HEK293 (cell line): ENCODE results near the gene TBC1D4.
A peak's percentile ranks its signal among the peaks of the same experiment; 100 is the strongest.

Experiments used
- CTCF ChIA-PET: fragments of 350-600 bp; formaldehyde crosslinking; extraction: SDS; loops from one replicate; lab custom pipeline; 2021; ENCODE audit warnings: antibody characterized with exemption; lab: Yijun Ruan, JAX
- POLR2A ChIA-PET: fragments of 300-600 bp; formaldehyde crosslinking; extraction: SDS; loops from one replicate; lab custom pipeline; 2020; ENCODE audit warnings: antibody characterized with exemption, inconsistent platforms; lab: Yijun Ruan, JAX
- H3K27ac ChIP-seq: fragments of 200-500 bp; sonication (Bioruptor generic); 2 replicates; pipeline ENCODE4 v1.5.1; 2014; ENCODE audit warnings: low read depth, low read length, control low read depth, inconsistent platforms; ENCODE audit errors: extremely low read depth
- H3K36me3 ChIP-seq, 2 experiments: fragments of 200-500 bp in 1 of 2; sonication (Bioruptor generic) in 1 of 2; 1 replicate in 1 of 2; 2 replicates in 1 of 2; pipeline ENCODE4 v1.5.1; 2014 to 2017; ENCODE audit warnings: inconsistent platforms in 2 of 2, low read length in 2 of 2; ENCODE audit not compliant: control insufficient read depth in 2 of 2, insufficient read depth in 1 of 2
- H3K4me1 ChIP-seq: fragments of 200-500 bp; sonication (Bioruptor generic); 2 replicates; pipeline ENCODE4 v1.5.1; 2014; ENCODE audit warnings: mild to moderate bottlenecking, low read length, inconsistent platforms; ENCODE audit not compliant: control insufficient read depth, insufficient read depth
- H3K4me3 ChIP-seq: 2 replicates; pipeline ENCODE4 v1.5.1; 2011; ENCODE audit warnings: low read depth, mild to moderate bottlenecking, control low read depth, low read length, moderate library complexity
- H3K9me3 ChIP-seq: fragments of 200-500 bp; sonication (Bioruptor generic); 2 replicates; pipeline ENCODE4 v1.5.1; 2014; ENCODE audit warnings: low read depth, low read length, inconsistent platforms; ENCODE audit not compliant: control insufficient read depth, insufficient read depth
- GFI1B ChIP-seq: fragments of 450-650 bp; formaldehyde crosslinking; IDR thresholded peaks from 2 replicates; pipeline ENCODE4 v1.5.1; 2016; ENCODE audit warnings: missing biosample characterization, missing genetic modification characterization
- SETDB1 ChIP-seq: IDR thresholded peaks from one replicate; pipeline ENCODE4 v1.6.1; 2017; ENCODE audit warnings: mild to moderate bottlenecking, low read length, moderate library complexity, mixed read lengths; ENCODE audit not compliant: insufficient read length
- ZBTB21 ChIP-seq: fragments of 450-650 bp; formaldehyde crosslinking; IDR thresholded peaks from 2 replicates; pipeline ENCODE4 v1.5.1; 2017; ENCODE audit warnings: missing biosample characterization, missing genetic modification characterization
- ZNF132 ChIP-seq: fragments of 450-650 bp; formaldehyde crosslinking; IDR thresholded peaks from 2 replicates; pipeline ENCODE4 v1.5.1; 2017; ENCODE audit warnings: missing biosample characterization, missing genetic modification characterization, borderline replicate concordance
- ZNF140 ChIP-seq: fragments of 450-650 bp; formaldehyde crosslinking; IDR thresholded peaks from 2 replicates; pipeline ENCODE4 v1.5.1; 2016; ENCODE audit warnings: missing biosample characterization, missing genetic modification characterization
- ZNF157 ChIP-seq: fragments of 450-650 bp; formaldehyde crosslinking; IDR thresholded peaks from 2 replicates; pipeline ENCODE4 v1.5.1; 2016; ENCODE audit warnings: missing biosample characterization, missing genetic modification characterization
- ZNF23 ChIP-seq: fragments of 450-650 bp; formaldehyde crosslinking; IDR thresholded peaks from 2 replicates; pipeline ENCODE4 v1.5.1; 2016; ENCODE audit warnings: missing biosample characterization, missing genetic modification characterization, borderline replicate concordance
- ZNF473 ChIP-seq: fragments of 450-650 bp; formaldehyde crosslinking; IDR thresholded peaks from 2 replicates; pipeline ENCODE4 v1.5.1; 2017; ENCODE audit warnings: missing biosample characterization, missing genetic modification characterization
- ZNF561 ChIP-seq: fragments of 450-650 bp; IDR thresholded peaks from 2 replicates; pipeline ENCODE4 v1.5.1; 2018; ENCODE audit warnings: missing biosample characterization, missing genetic modification characterization, borderline replicate concordance
- ZNF624 ChIP-seq: fragments of 450-650 bp; formaldehyde crosslinking; IDR thresholded peaks from 2 replicates; pipeline ENCODE4 v1.5.1; 2017; ENCODE audit warnings: missing biosample characterization, missing genetic modification characterization
- ZNF626 ChIP-seq: fragments of 450-650 bp; sonication (Bioruptor Pico); formaldehyde crosslinking; IDR thresholded peaks from 2 replicates; pipeline ENCODE4 v1.5.1; 2018; ENCODE audit warnings: missing biosample characterization, missing genetic modification characterization, inconsistent platforms
- ZNF701 ChIP-seq: fragments of 450-650 bp; formaldehyde crosslinking; IDR thresholded peaks from 2 replicates; pipeline ENCODE4 v1.5.1; 2016; ENCODE audit warnings: missing biosample characterization, missing genetic modification characterization
- TF ChIP-seq, protein P1 (sequence below): fragments of 450-650 bp; formaldehyde crosslinking; IDR thresholded peaks from 2 replicates; pipeline ENCODE4 v1.5.1; 2016; ENCODE audit warnings: missing biosample characterization, missing genetic modification characterization
- TF ChIP-seq, protein P2 (sequence below): fragments of 450-650 bp; IDR thresholded peaks from 2 replicates; pipeline ENCODE4 v1.5.1; 2018; ENCODE audit warnings: missing biosample characterization, mild to moderate bottlenecking, missing genetic modification characterization
- TF ChIP-seq, protein P3 (sequence below): fragments of 450-650 bp; formaldehyde crosslinking; IDR thresholded peaks from 2 replicates; pipeline ENCODE4 v1.5.1; 2017; ENCODE audit warnings: missing biosample characterization, missing genetic modification characterization
- TF ChIP-seq, protein P4 (sequence below): fragments of 450-650 bp; formaldehyde crosslinking; IDR thresholded peaks from 2 replicates; pipeline ENCODE4 v1.5.1; 2016; ENCODE audit warnings: missing biosample characterization, missing genetic modification characterization
- TF ChIP-seq, protein P5 (sequence below): fragments of 450-650 bp; formaldehyde crosslinking; IDR thresholded peaks from 2 replicates; pipeline ENCODE4 v1.5.1; 2016; ENCODE audit warnings: missing biosample characterization, missing genetic modification characterization

TBC1D4 gene

DNA sequence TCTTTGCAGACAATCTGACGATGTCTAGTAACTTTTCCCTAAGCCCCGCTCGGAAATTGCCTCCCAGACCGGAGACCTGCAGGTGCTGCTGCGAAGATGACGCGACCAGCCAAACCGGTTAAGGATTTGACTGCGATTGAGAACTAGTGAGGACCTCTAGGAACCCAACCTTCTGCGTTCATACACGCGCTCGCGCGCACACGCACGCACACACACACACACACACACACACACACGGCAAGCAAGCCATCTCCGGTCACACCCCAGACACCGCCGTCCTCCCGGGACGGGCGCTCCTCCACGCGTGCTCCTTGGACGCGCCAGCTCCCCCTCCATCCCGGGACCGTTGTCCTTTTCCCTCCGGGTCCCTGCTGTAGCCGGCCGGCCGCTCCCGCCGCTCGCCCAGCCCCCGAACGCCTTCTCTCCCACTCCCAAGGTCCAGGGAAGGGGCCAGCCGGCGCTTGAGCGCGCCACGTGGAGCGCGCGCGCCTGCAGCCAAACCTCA is 1.2 kb downstream of the TBC1D4 start (continued):
- no peak for TF ChIP-seq ZNF624
- TF ChIP-seq ZNF140 (tag by site-specific recombination): no peak
- no peak for TF ChIP-seq ZNF626 (tag by site-specific recombination)
- no peak for TF ChIP-seq ZNF132 (tag by site-specific recombination)
- TF ChIP-seq GFI1B (tag by site-specific recombination): 0 out of 2 replicates have a peak, but pooled peaks have one; percentile 59
- no peak for TF ChIP-seq ZNF701 (tag by site-specific recombination)
- TF ChIP-seq, all 188 proteins: peak for 66

DNA sequence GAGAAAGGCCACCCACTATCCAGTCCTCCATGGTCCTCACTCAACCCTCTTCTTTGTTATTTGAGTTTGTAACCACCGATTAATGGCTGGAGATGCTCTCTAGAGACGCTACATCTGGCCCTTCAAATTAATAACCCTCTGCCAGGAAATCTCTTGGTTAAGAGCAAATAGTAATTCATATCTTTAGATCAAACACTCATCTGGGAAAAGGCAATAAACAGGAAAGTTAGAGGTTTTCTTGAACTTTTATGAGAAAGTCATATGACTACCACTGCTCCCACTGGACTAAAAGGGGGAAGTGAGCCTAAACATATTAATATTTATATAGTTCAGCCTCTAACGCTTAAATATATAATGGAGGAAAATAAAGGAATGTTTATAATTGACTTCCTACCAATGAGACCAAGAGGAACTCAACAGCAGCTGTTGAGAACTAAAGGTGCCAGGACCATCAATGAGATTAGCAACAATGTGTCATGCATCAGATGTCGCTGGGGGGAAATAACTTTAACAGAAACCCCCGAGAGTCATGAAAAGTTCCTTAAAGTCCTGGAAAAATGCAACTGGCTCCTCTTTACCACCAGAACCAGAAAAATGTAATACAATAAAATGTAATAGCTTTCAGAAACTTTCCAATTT is 2.7 kb downstream of the TBC1D4 start:
- H3K4me1 ChIP-seq: no peaks in the 10 kb centered on the region; the same call in 1 of the 2 replicates
- H3K4me3 ChIP-seq: no peak overlapping the region
- no peak for TF ChIP-seq ZNF561 (tag by site-specific recombination)
- TF ChIP-seq, protein P1, sequence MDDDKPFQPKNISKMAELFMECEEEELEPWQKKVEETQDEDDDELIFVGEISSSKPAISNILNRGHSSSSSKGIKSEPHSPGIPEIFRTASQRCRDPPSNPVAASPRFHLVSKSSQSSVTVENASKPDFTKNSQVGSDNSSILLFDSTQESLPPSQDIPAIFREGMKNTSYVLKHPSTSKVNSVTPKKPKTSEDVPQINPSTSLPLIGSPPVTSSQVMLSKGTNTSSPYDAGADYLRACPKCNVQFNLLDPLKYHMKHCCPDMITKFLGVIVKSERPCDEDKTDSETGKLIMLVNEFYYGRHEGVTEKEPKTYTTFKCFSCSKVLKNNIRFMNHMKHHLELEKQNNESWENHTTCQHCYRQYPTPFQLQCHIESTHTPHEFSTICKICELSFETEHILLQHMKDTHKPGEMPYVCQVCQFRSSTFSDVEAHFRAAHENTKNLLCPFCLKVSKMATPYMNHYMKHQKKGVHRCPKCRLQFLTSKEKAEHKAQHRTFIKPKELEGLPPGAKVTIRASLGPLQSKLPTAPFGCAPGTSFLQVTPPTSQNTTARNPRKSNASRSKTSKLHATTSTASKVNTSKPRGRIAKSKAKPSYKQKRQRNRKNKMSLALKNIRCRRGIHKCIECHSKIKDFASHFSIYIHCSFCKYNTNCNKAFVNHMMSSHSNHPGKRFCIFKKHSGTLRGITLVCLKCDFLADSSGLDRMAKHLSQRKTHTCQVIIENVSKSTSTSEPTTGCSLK (tag by site-specific recombination): no peak
- TF ChIP-seq, protein P2, sequence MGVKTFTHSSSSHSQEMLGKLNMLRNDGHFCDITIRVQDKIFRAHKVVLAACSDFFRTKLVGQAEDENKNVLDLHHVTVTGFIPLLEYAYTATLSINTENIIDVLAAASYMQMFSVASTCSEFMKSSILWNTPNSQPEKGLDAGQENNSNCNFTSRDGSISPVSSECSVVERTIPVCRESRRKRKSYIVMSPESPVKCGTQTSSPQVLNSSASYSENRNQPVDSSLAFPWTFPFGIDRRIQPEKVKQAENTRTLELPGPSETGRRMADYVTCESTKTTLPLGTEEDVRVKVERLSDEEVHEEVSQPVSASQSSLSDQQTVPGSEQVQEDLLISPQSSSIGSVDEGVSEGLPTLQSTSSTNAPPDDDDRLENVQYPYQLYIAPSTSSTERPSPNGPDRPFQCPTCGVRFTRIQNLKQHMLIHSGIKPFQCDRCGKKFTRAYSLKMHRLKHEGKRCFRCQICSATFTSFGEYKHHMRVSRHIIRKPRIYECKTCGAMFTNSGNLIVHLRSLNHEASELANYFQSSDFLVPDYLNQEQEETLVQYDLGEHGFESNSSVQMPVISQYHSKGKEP: no peak
- TF ChIP-seq, protein P3, sequence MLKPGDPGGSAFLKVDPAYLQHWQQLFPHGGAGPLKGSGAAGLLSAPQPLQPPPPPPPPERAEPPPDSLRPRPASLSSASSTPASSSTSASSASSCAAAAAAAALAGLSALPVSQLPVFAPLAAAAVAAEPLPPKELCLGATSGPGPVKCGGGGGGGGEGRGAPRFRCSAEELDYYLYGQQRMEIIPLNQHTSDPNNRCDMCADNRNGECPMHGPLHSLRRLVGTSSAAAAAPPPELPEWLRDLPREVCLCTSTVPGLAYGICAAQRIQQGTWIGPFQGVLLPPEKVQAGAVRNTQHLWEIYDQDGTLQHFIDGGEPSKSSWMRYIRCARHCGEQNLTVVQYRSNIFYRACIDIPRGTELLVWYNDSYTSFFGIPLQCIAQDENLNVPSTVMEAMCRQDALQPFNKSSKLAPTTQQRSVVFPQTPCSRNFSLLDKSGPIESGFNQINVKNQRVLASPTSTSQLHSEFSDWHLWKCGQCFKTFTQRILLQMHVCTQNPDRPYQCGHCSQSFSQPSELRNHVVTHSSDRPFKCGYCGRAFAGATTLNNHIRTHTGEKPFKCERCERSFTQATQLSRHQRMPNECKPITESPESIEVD: peak; percentile 70
- TF ChIP-seq ZBTB21 (tag by site-specific recombination): no peak
- TF ChIP-seq, protein P4, sequence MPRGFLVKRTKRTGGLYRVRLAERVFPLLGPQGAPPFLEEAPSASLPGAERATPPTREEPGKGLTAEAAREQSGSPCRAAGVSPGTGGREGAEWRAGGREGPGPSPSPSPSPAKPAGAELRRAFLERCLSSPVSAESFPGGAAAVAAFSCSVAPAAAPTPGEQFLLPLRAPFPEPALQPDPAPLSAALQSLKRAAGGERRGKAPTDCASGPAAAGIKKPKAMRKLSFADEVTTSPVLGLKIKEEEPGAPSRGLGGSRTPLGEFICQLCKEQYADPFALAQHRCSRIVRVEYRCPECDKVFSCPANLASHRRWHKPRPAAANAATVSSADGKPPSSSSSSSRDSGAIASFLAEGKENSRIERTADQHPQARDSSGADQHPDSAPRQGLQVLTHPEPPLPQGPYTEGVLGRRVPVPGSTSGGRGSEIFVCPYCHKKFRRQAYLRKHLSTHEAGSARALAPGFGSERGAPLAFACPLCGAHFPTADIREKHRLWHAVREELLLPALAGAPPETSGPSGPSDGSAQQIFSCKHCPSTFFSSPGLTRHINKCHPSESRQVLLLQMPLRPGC (tag by site-specific recombination): no peak
- no peak for TF ChIP-seq ZNF157 (tag by site-specific recombination)
- TF ChIP-seq SETDB1: no peak
- TF ChIP-seq ZNF473 (tag by site-specific recombination): no peak
- no peak overlapping the region for H3K27ac ChIP-seq
- no peaks in the 10 kb centered on the region for H3K9me3 ChIP-seq
- POLR2A ChIA-PET: no interaction called here
- CTCF ChIA-PET: interaction anchor here (0.6 to 1.0 kb wide), 2 partner anchors 13 to 74 kb away, joined by 3 read pairs; no protein-coding TSS in a partner anchor
- H3K36me3 ChIP-seq: no peaks in the 10 kb centered on the region

DNA sequence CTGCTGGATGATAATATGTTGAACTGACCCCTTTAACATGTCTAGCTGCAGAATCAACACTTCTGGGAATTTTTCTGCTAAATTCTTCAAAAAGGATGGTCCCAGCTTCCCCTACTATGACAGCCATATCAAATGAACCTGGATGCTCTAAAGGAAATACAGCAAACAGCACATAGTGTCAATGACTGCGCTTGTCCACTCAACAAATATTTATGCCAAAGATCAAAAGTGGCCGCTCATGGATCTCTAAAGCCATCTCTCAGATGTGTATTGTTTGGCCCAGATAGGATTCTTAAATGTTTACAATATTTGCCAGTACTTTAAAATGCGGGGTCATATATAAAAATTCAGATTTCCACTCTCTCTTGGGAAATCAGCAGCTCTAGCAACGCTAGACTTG is 3.3 kb downstream of the TBC1D4 start:
- H3K36me3 ChIP-seq: no peaks in the 10 kb centered on the region
- H3K4me1 ChIP-seq: no peaks in the 10 kb centered on the region; the same call in 1 of the 2 replicates
- H3K9me3 ChIP-seq: no peaks in the 10 kb centered on the region
- no peak for TF ChIP-seq ZNF23 (tag by site-specific recombination)
- TF ChIP-seq, protein P5, sequence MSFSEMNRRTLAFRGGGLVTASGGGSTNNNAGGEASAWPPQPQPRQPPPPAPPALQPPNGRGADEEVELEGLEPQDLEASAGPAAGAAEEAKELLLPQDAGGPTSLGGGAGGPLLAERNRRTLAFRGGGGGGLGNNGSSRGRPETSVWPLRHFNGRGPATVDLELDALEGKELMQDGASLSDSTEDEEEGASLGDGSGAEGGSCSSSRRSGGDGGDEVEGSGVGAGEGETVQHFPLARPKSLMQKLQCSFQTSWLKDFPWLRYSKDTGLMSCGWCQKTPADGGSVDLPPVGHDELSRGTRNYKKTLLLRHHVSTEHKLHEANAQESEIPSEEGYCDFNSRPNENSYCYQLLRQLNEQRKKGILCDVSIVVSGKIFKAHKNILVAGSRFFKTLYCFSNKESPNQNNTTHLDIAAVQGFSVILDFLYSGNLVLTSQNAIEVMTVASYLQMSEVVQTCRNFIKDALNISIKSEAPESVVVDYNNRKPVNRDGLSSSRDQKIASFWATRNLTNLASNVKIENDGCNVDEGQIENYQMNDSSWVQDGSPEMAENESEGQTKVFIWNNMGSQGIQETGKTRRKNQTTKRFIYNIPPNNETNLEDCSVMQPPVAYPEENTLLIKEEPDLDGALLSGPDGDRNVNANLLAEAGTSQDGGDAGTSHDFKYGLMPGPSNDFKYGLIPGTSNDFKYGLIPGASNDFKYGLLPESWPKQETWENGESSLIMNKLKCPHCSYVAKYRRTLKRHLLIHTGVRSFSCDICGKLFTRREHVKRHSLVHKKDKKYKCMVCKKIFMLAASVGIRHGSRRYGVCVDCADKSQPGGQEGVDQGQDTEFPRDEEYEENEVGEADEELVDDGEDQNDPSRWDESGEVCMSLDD: no peak
- POLR2A ChIA-PET: no interaction called here
- no peak overlapping the region for H3K27ac ChIP-seq
- H3K4me3 ChIP-seq: no peak overlapping the region
- CTCF ChIA-PET: interaction anchor here (1.0 kb wide), 1 partner anchor 74 kb away, joined by 3 read pairs; no protein-coding TSS in a partner anchor
